ENCODE results near the gene CIBAR2.

The CIBAR2 gene

GRCh38 chr16:85101956-85102630 is 10.2 kb downstream of the CIBAR2 start:
- DNase-seq, result no peak

GRCh38 chr16:85100265-85100664 is 12.0 kb downstream of the CIBAR2 start:
- DNase-seq, result no peak

- DNase-seq, result no peak
Measured at GRCh38 chr16:85098565-85098964, 13.7 kb downstream of the CIBAR2 start.

- DNase-seq, result no peak
Measured at GRCh38 chr16:85096921-85097320, 15.4 kb downstream of the CIBAR2 start.

GRCh38 chr16:85094812-85095211 is 17.5 kb downstream of the CIBAR2 start:
- no peak for DNase-seq

- DNase-seq, result no peak
Measured at GRCh38 chr16:85094176-85094805, 18.0 kb downstream of the CIBAR2 start.

GRCh38 chr16:85093705-85094104 is 18.6 kb downstream of the CIBAR2 start:
- no peak for DNase-seq

- DNase-seq, result no peak
Measured at GRCh38 chr16:85092851-85093250, 19.4 kb downstream of the CIBAR2 start.

GRCh38 chr16:85092309-85092708 is 20.0 kb downstream of the CIBAR2 start:
- DNase-seq, result no peak

- no peak for DNase-seq
Measured at GRCh38 chr16:85091522-85091910, 20.8 kb downstream of the CIBAR2 start.

- DNase-seq, result no peak
Measured at GRCh38 chr16:85090873-85091521, 21.3 kb downstream of the CIBAR2 start.

GRCh38 chr16:85090181-85090580 is 22.1 kb downstream of the CIBAR2 start:
- DNase-seq, result no peak

- DNase-seq, result no peak
Measured at GRCh38 chr16:85089525-85089924, 22.7 kb downstream of the CIBAR2 start.

GRCh38 chr16:85088570-85089199 is 23.6 kb downstream of the CIBAR2 start:
- DNase-seq, result no peak

- no peak for DNase-seq
Measured at GRCh38 chr16:85087899-85088569, 24.2 kb downstream of the CIBAR2 start.

- peak; percentile 84 for DNase-seq
Measured at GRCh38 chr16:85086347-85087291, 25.7 kb downstream of the CIBAR2 start.

- DNase-seq, result no peak
Measured at GRCh38 chr16:85085721-85086120, 26.6 kb downstream of the CIBAR2 start.

- no peak for DNase-seq
Measured at GRCh38 chr16:85084841-85085510, 27.3 kb downstream of the CIBAR2 start.

- DNase-seq, result no peak
Measured at GRCh38 chr16:85083051-85083639, 29.1 kb downstream of the CIBAR2 start.

GRCh38 chr16:85082173-85083050 is 29.9 kb downstream of the CIBAR2 start:
- no peak for DNase-seq
